Thymus (tissue), 11 donors: Measurements from ENCODE around the gene SRPRA. TPM values are rescaled to one million over a fixed set of nuclear protein-coding genes. Genes with fewer than 3 reads are reported as not detected.

Experiments
- DNase-seq, 9 donors: peaks; one replicate each; pipeline ENCODE4 v3.0.0-alpha.2; 2013; ENCODE audit warnings: low spot score in 9 of 9, low read depth in 6 of 9, missing footprints in 1 of 9
- H3K27ac ChIP-seq, 2 donors: one replicate each; pipeline ENCODE4 v1.5.1; 2013; ENCODE audit warnings: control low read depth in 1 of 2, low read depth in 1 of 2, low read length in 1 of 2, mild to moderate bottlenecking in 1 of 2, moderate library complexity in 1 of 2
- H3K27me3 ChIP-seq, 2 donors: one replicate each; pipeline ENCODE4 v1.5.1; 2013; ENCODE audit warnings: low read length in 1 of 2; ENCODE audit not compliant: control insufficient read depth in 2 of 2, insufficient read depth in 1 of 2
- H3K36me3 ChIP-seq, 2 donors: one replicate each; pipeline ENCODE4 v1.5.1; 2013; ENCODE audit warnings: low read length in 1 of 2, mild to moderate bottlenecking in 1 of 2, moderate library complexity in 1 of 2; ENCODE audit not compliant: control insufficient read depth in 2 of 2, insufficient read depth in 2 of 2
- H3K4me1 ChIP-seq, 2 donors: one replicate each; pipeline ENCODE4 v1.5.1; 2013; ENCODE audit warnings: low read length in 2 of 2; ENCODE audit not compliant: control insufficient read depth in 2 of 2, insufficient read depth in 2 of 2
- H3K4me3 ChIP-seq, 2 donors: one replicate each; pipeline ENCODE4 v1.5.1; 2013; ENCODE audit warnings: low read length in 2 of 2, control low read depth in 1 of 2, mild to moderate bottlenecking in 1 of 2
- H3K9me3 ChIP-seq, 2 donors: one replicate each; pipeline ENCODE4 v1.5.1; 2013; ENCODE audit warnings: low read length in 1 of 2, mild to moderate bottlenecking in 1 of 2; ENCODE audit not compliant: control insufficient read depth in 2 of 2, insufficient read depth in 1 of 2
- WGBS: extraction: QIAGEN DNeasy Blood & Tissue Kit; methylation state at CpG from one replicate; pipeline ENCODE4 v1.1.7; 2013; 5-methylcytosine and 5-hydroxymethylcytosine counted together
- polyA plus RNA-seq: library from polyadenylated mRNA; stranded (reverse); fragments of 200-250 nt; gene quantifications from one replicate; pipeline ENCODE4 v1.2.3, GENCODE V29; 2013
- total RNA-seq: library from RNA; stranded (reverse); fragments of 120-200 nt; gene quantifications from one replicate; pipeline ENCODE4 v1.2.4, GENCODE V29; 2013
- donor health status: healthy.

The SRPRA gene
- total and polyA plus RNA-seq, 2 donors: 44.3 to 46.2 TPM

- no peak overlapping the region for H3K4me3 ChIP-seq
- H3K27me3 ChIP-seq: peaks cover 0 to 28% of the 10 kb centered on the region in 2 donors
- peaks cover 2 to 15% of the 10 kb centered on the region in 2 donors for H3K4me1 ChIP-seq
- no peaks in the 10 kb centered on the region for H3K9me3 ChIP-seq
- peaks cover 21 to 37% of the 10 kb centered on the region in 2 donors for H3K36me3 ChIP-seq
- H3K27ac ChIP-seq: no peak overlapping the region
- 95% methylated on average over 8 of the region's 8 CpGs for WGBS
- no peak for DNase-seq
Observed at GRCh38 chr11:126279191-126279590, 10.5 kb upstream of the SRPRA start.

DNA sequence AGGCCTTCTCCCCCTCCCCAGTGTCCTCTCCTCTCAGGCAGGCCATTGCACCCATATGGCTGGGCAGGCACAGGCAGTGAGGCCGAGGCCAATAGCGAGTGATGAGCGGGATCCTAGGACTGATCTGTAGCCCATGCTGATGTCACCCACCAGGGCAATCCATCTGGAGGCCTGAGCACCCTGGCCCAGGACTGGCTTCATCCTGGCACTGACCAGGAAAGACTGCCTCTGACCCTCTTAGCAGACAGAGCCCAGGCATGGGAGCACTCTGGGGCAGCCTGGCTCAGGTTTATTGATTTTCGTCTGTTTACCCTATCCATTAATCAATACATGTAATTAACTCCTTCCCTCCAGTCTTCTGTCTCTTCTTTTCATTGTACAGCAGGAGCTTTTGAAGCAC, 9.1 kb upstream of the SRPRA start:
- Histone ChIP-seq H3K4me1 (peaks cover 2 to 12% of the 10 kb centered on the region in 2 donors), H3K4me3 (no peak overlapping the region), H3K27me3 (peaks cover 0 to 16% of the 10 kb centered on the region in 2 donors), H3K9me3 (no peaks in the 10 kb centered on the region), H3K27ac (no peak overlapping the region), H3K36me3 (peaks cover 35 to 46% of the 10 kb centered on the region in 2 donors)
- no peak for DNase-seq
- WGBS: 98% methylated on average over 4 of the region's 4 CpGs

- H3K4me3 ChIP-seq: no peak overlapping the region
- H3K27ac ChIP-seq: no peak overlapping the region
- DNase-seq: no peak
- over 99% methylated on average over 11 of the region's 11 CpGs for WGBS
- H3K4me1 ChIP-seq: peaks cover under 1 to 9% of the 10 kb centered on the region in 2 donors
- H3K27me3 ChIP-seq: peaks cover 0 to 11% of the 10 kb centered on the region in 2 donors
- H3K9me3 ChIP-seq: no peaks in the 10 kb centered on the region
- H3K36me3 ChIP-seq: peaks cover 38 to 46% of the 10 kb centered on the region in 2 donors
Observed at GRCh38 chr11:126277322-126277721, 8.6 kb upstream of the SRPRA start.

GRCh38 chr11:126268361-126268707, 361 bp downstream of the SRPRA start:
- H3K4me1 ChIP-seq: peaks cover 10 to 13% of the 10 kb centered on the region in 2 donors
- H3K9me3 ChIP-seq: no peaks in the 10 kb centered on the region
- H3K27ac ChIP-seq: peak overlapping the region; percentile 85 to 88
- peak overlapping the region; percentile 88 to 93 for H3K4me3 ChIP-seq
- no peaks in the 10 kb centered on the region for H3K27me3 ChIP-seq
- peaks cover 45 to 52% of the 10 kb centered on the region in 2 donors for H3K36me3 ChIP-seq
- DNase-seq: no peak
- WGBS: under 1% methylated on average over 23 of the region's 23 CpGs

DNA sequence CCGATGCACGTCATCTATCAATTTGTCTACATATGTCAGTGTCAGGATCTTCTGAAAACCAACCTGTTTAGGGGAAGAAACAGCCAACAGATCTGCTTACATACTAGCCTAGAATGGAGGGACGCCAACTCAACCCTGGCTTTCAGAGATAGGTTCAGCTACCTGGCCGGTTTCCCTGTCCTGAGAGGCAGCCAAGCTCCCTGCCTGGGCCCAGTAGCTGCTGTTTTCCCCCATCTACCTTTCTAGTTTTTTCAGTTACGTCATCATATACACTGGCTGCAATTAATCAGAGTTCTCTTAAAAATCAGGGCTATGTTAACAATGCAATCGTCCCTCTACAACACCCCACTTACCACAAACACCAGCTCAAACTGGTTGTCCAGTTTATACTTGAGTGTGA, 1.0 kb downstream of the SRPRA start:
- Histone ChIP-seq H3K27me3 (no peaks in the 10 kb centered on the region), H3K4me1 (peaks cover 10 to 13% of the 10 kb centered on the region in 2 donors), H3K36me3 (peaks cover 50 to 52% of the 10 kb centered on the region in 2 donors), H3K9me3 (no peaks in the 10 kb centered on the region), H3K27ac (peak overlapping the region in 1 of 2 donors; percentile 85), H3K4me3 (peak overlapping the region; percentile 88 to 93)
- 92% methylated on average over 6 of the region's 6 CpGs for WGBS
- no peak for DNase-seq

DNA sequence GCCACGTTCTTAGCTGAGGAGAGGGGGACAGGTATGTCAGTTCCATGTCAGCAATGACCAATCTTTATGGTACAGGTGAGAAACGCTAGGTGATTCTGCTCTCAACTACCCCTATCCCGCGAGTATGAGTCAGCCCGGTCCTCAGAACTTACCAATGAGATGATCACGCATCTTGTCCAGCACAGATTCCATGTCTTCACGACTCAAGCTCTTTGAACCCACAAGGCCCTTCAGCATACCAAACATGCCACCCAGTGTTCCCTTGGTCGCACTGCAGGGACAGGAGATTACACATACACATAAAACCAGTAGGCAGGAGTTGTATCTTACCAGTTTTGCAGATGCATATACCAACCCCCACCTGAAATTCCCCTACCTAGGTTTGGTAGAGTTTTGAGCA, 2.9 kb downstream of the SRPRA start:
- Histone ChIP-seq H3K27me3 (no peaks in the 10 kb centered on the region), H3K36me3 (peaks cover 59 to 66% of the 10 kb centered on the region in 2 donors), H3K27ac (no peak overlapping the region), H3K4me3 (no peak overlapping the region), H3K9me3 (no peaks in the 10 kb centered on the region), H3K4me1 (peaks cover 10 to 13% of the 10 kb centered on the region in 2 donors)
- WGBS: 97% methylated on average over 8 of the region's 8 CpGs
- no peak for DNase-seq

DNA sequence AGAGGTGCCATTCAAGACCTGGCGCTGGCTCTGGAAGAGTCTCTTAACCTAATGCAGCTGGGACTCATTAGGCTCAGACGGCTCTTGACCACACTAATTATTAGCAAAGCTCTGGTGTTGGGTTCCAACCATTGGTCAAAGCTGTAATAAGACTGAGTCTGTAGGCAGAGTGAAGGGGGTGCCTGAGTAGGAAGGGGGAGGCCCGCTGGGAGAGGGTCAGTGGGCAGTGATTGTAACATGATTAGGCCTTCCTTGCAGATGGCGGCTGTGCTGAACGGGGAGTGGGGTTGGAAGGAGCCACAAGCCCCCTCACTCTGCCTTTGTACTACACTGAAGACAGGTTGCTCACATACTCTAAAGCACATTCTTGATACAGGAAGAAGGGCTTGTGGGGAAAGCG, 5.2 kb downstream of the SRPRA start:
- DNase-seq: no peak
- Histone ChIP-seq H3K4me3 (no peak overlapping the region), H3K9me3 (no peaks in the 10 kb centered on the region), H3K27me3 (no peaks in the 10 kb centered on the region), H3K4me1 (peaks cover 10 to 11% of the 10 kb centered on the region in 2 donors), H3K36me3 (peaks cover 59 to 74% of the 10 kb centered on the region in 2 donors), H3K27ac (no peak overlapping the region)
- WGBS: 98% methylated on average over 6 of the region's 6 CpGs

GRCh38 chr11:126262216-126262615, 6.5 kb downstream of the SRPRA start:
- no peak for DNase-seq
- Histone ChIP-seq H3K36me3 (peaks cover 64 to 80% of the 10 kb centered on the region in 2 donors), H3K4me3 (no peak overlapping the region), H3K9me3 (no peaks in the 10 kb centered on the region), H3K27me3 (no peaks in the 10 kb centered on the region), H3K4me1 (peaks cover 1 to 2% of the 10 kb centered on the region in 2 donors), H3K27ac (no peak overlapping the region)
- 99% methylated on average over 6 of the region's 6 CpGs for WGBS

- no peak for DNase-seq
- Histone ChIP-seq H3K4me1 (no peaks in the 10 kb centered on the region), H3K27me3 (no peaks in the 10 kb centered on the region), H3K9me3 (no peaks in the 10 kb centered on the region), H3K36me3 (peaks cover 40 to 67% of the 10 kb centered on the region in 2 donors), H3K27ac (no peak overlapping the region), H3K4me3 (no peak overlapping the region)
- 98% methylated on average over 2 of the region's 2 CpGs for WGBS
Observed at GRCh38 chr11:126257764-126258163, 10.9 kb downstream of the SRPRA start.

DNA sequence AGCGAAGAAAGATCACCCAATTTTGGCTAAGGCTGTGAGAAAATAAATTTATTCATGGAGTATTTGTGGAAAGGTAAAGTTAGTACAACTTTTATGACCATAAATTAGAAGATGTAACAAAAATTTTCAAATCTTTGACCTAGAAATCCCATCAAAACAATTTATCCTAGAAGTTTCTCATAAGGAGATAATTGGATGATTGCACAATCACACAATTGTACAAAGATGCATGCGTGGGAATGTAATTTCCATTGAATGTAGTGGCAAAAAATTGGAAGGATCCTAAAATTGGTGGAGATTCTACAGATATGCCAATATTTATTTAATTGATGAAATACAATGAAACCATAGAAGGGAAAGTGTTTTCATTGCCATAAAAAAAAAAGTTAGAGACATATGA, 11.6 kb downstream of the SRPRA start:
- Histone ChIP-seq H3K4me1 (no peaks in the 10 kb centered on the region), H3K36me3 (peaks cover 40 to 60% of the 10 kb centered on the region in 2 donors), H3K27me3 (no peaks in the 10 kb centered on the region), H3K4me3 (no peak overlapping the region), H3K9me3 (no peaks in the 10 kb centered on the region), H3K27ac (no peak overlapping the region)
- DNase-seq: no peak
- WGBS: 96% methylated on average over 2 of the region's 2 CpGs
